A673 (cell line): ENCODE measurements around the gene CFAP65.

ENCODE experiments used
- EZH2 ChIP-seq: fragments of 200-600 bp; sonication (generic); IDR thresholded peaks from 2 replicates; pipeline ENCODE4 v1.6.1; 2017; ENCODE audit warnings: borderline replicate concordance, low read depth, mild to moderate bottlenecking, mixed read lengths, antibody characterized with exemption, low read length; ENCODE audit not compliant: poor library complexity, severe bottlenecking
- TF ChIP-seq, protein P1 (sequence below): fragments of 300-800, 200-600 bp; sonication (generic); conservative IDR thresholded peaks from 2 replicates; pipeline ENCODE4 v1.5.1; 2017; ENCODE audit warnings: low read depth, mild to moderate bottlenecking, antibody characterized with exemption, low read length, moderate library complexity, mixed read lengths

DNA sequence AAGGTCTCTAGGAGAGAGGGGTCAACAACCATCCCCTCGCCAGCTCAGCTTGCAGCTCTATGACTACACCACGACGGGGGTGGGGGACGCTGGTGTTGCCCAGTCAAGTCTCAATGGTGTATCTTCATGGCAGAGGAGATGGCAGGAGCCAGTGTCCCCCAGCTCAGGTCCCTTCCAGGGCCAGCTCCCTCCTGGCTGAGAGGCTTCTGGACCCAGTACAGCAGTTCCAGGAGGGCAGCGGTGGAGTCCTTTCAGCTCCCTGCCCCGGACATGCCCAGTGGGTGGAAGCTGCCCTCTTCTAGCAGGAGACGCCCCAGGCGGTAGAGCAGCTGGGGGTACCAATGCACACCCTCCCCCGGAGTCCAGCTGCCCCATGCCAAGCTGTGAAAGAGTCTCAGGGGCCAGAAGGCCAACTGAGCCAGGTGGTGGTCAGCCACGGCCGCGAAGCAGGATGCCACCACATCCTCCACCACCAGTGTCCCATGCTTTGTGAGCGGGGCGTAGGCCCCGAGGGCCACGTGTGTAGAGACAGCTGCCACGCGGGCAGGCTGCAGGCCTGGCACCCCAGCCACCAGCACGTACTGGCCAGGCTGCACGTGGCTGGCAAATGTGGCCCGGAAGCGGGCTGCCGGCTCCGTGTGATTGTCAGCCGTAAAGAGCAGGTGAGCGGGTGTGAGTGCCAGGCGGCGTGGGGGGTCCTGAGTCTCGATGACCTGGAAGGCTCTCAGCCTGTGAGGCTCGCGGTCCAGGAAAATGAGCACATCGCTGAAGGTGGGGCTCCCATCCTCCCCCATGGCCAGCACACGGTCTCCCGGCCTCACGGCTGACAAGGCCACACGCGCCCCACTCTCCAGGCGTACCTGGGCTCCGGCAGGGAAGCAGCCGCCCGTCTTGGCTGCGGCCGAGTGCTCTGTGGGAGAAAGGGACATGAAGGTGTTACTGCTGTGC lies 13.9 kb upstream of the CFAP65 start:
- TF ChIP-seq, protein P1, sequence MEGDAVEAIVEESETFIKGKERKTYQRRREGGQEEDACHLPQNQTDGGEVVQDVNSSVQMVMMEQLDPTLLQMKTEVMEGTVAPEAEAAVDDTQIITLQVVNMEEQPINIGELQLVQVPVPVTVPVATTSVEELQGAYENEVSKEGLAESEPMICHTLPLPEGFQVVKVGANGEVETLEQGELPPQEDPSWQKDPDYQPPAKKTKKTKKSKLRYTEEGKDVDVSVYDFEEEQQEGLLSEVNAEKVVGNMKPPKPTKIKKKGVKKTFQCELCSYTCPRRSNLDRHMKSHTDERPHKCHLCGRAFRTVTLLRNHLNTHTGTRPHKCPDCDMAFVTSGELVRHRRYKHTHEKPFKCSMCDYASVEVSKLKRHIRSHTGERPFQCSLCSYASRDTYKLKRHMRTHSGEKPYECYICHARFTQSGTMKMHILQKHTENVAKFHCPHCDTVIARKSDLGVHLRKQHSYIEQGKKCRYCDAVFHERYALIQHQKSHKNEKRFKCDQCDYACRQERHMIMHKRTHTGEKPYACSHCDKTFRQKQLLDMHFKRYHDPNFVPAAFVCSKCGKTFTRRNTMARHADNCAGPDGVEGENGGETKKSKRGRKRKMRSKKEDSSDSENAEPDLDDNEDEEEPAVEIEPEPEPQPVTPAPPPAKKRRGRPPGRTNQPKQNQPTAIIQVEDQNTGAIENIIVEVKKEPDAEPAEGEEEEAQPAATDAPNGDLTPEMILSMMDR, result no peak
- no peak for TF ChIP-seq EZH2
